PC-3 (cell line): ENCODE results near the gene IL1R1. TPM values are rescaled to one million over a fixed set of nuclear protein-coding genes. Genes with fewer than 3 reads are reported as not detected.

Source experiments
- ATAC-seq: fragments of 200-7000 bp; cut with Tn5 transposase; 2 replicates; pipeline ENCODE4 v1.9.1; 2020; ENCODE audit warnings: mild to moderate bottlenecking, moderate library complexity
- BruUV-seq: library from RNA; stranded (reverse); fragments of 400-500 nt; replicated peaks from 2 replicates; lab custom pipeline; 2021; lab: Mats Ljungman, UMichigan
- CTCF ChIA-PET: fragments of 300-600 bp; sonication (Branson Sonifier 250); formaldehyde crosslinking; loops from one replicate; lab custom pipeline; 2022; ENCODE audit warnings: antibody characterized with exemption; lab: Charles Lee
- POLR2A ChIA-PET: fragments of 300-600 bp; sonication (Branson Sonifier 250); formaldehyde crosslinking; loops from one replicate; lab custom pipeline; 2022; ENCODE audit warnings: antibody characterized with exemption; ENCODE audit not compliant: unreplicated experiment; lab: Charles Lee
- DNase-seq: peaks from one replicate; pipeline ENCODE4 v3.0.0-alpha.2; 2015
- H2AFZ ChIP-seq: fragments of 300-600 bp; sonication (generic); 2 replicates; pipeline ENCODE4 v1.6.0; 2016; ENCODE audit warnings: antibody characterized with exemption, low read length
- H3F3A ChIP-seq: fragments of 300-600 bp; sonication (generic); one replicate; pipeline ENCODE4 v1.6.0; 2017; ENCODE audit warnings: antibody characterized with exemption, low read length, control low read depth, mild to moderate bottlenecking; ENCODE audit not compliant: unreplicated experiment
- H3K27ac ChIP-seq: fragments of 300-600 bp; sonication (generic); 2 replicates; pipeline ENCODE4 v1.5.1; 2016; ENCODE audit warnings: mild to moderate bottlenecking, low read length
- H3K27me3 ChIP-seq: fragments of 300-600 bp; sonication (generic); 2 replicates; pipeline ENCODE4 v1.6.1; 2016; ENCODE audit warnings: low read length, mixed read lengths
- H3K36me3 ChIP-seq: fragments of 300-600 bp; sonication (generic); 2 replicates; pipeline ENCODE4 v1.6.1; 2016; ENCODE audit warnings: low read depth, mixed run types, low read length, mixed read lengths
- H3K4me1 ChIP-seq: fragments of 300-600 bp; sonication (generic); 2 replicates; pipeline ENCODE4 v1.5.1; 2016; ENCODE audit warnings: low read length; ENCODE audit not compliant: insufficient read depth
- H3K4me2 ChIP-seq: fragments of 300-600 bp; sonication (generic); 2 replicates; pipeline ENCODE4 v1.6.0; 2016; ENCODE audit warnings: low read length
- H3K4me3 ChIP-seq: fragments of 300-600 bp; sonication (generic); 2 replicates; pipeline ENCODE4 v1.5.1; 2016; ENCODE audit warnings: mild to moderate bottlenecking, low read length, mixed read lengths
- H3K79me2 ChIP-seq: fragments of 300-600 bp; sonication (generic); 2 replicates; pipeline ENCODE4 v1.6.1; 2017; ENCODE audit warnings: low read length, mixed read lengths
- H3K9ac ChIP-seq: fragments of 300-600 bp; sonication (generic); 2 replicates; pipeline ENCODE4 v1.6.0; 2016; ENCODE audit warnings: mild to moderate bottlenecking, low read length
- H3K9me2 ChIP-seq: fragments of 300-600 bp; sonication (generic); replicated peaks from 2 replicates; pipeline ENCODE4 v1.6.1; 2016; ENCODE audit warnings: mixed run types, low read length, mixed read lengths
- H3K9me3 ChIP-seq: fragments of 300-600 bp; sonication (generic); 2 replicates; pipeline ENCODE4 v1.6.1; 2016; ENCODE audit warnings: low read length, mixed read lengths
- H4K20me1 ChIP-seq: fragments of 300-600 bp; sonication (generic); 2 replicates; pipeline ENCODE4 v1.6.1; 2016; ENCODE audit warnings: low read length, mixed read lengths
- CTCF ChIP-seq: fragments of 300-600 bp; sonication (generic); conservative IDR thresholded peaks from 2 replicates; pipeline ENCODE4 v1.5.1; 2017; ENCODE audit warnings: antibody characterized with exemption, low read depth, mild to moderate bottlenecking, low read length
- EZH2 ChIP-seq: fragments of 300-600 bp; sonication (generic); IDR thresholded peaks from one replicate; pipeline ENCODE4 v1.6.1; 2017; ENCODE audit warnings: antibody characterized with exemption, mild to moderate bottlenecking, low read length; ENCODE audit not compliant: unreplicated experiment
- EZH2phosphoT487 ChIP-seq: fragments of 300-600 bp; sonication (generic); IDR thresholded peaks from 2 replicates; pipeline ENCODE4 v1.6.1; 2018; ENCODE audit warnings: mild to moderate bottlenecking, antibody characterized with exemption, low read length, borderline replicate concordance
- intact Hi-C: fragments of 100-400 bp; cut with micrococcal nuclease; formaldehyde crosslinking; loops from 2 replicates; pipeline ENCODE4 v1.9.0; 2023
- total RNA-seq: library from RNA; depleted of rRNA; stranded (reverse); fragments of >200 nt; gene quantifications from 2 replicates; pipeline ENCODE4 v1.2.3, GENCODE V29; 2014

Gene IL1R1
- total RNA-seq, 1 experiment from 2014 or later = 0.69 TPM

GRCh38 chr2:102179788-102180686, 37.5 kb downstream of the IL1R1 start:
- H3K4me1 ChIP-seq = no peaks in the 10 kb centered on the region
- H3K4me2 ChIP-seq = no peak overlapping the region
- H3F3A ChIP-seq = no peaks in the 10 kb centered on the region
- H3K9ac ChIP-seq = no peak overlapping the region
- H3K27ac ChIP-seq = no peak overlapping the region
- DNase-seq = no peak
- H2AFZ ChIP-seq = no peak overlapping the region
- intact Hi-C loops = no loop called here
- no peaks in the 10 kb centered on the region for H3K79me2 ChIP-seq
- POLR2A ChIA-PET = interaction anchor here (0.6 kb wide), 1 partner anchor 337 kb away, joined by 6 read pairs; no protein-coding TSS in a partner anchor
- no peaks in the 10 kb centered on the region for H3K27me3 ChIP-seq
- no peaks in the 10 kb centered on the region for H3K9me3 ChIP-seq
- CTCF ChIA-PET = no interaction called here
- no TSS peak for BruUV-seq
- H4K20me1 ChIP-seq = no peaks in the 10 kb centered on the region
- ATAC-seq = no peak
- no peak overlapping the region for H3K4me3 ChIP-seq
- TF ChIP-seq CTCF = no peak
- TF ChIP-seq EZH2phosphoT487 = no peak
- no peak for TF ChIP-seq EZH2
- no peaks in the 10 kb centered on the region for H3K9me2 ChIP-seq
- H3K36me3 ChIP-seq = no peaks in the 10 kb centered on the region

GRCh38 chr2:102180687-102180999, 38.1 kb downstream of the IL1R1 start:
- intact Hi-C loops = no loop called here
- no peak overlapping the region for H3K9ac ChIP-seq
- H3K27me3 ChIP-seq = no peaks in the 10 kb centered on the region
- POLR2A ChIA-PET = interaction anchor here (0.6 kb wide), 1 partner anchor 337 kb away, joined by 6 read pairs; no protein-coding TSS in a partner anchor
- no peaks in the 10 kb centered on the region for H3K9me2 ChIP-seq
- no peak for DNase-seq
- no peaks in the 10 kb centered on the region for H3K79me2 ChIP-seq
- no peak for TF ChIP-seq EZH2
- no peak for TF ChIP-seq CTCF
- TF ChIP-seq EZH2phosphoT487 = no peak
- CTCF ChIA-PET = no interaction called here
- no peaks in the 10 kb centered on the region for H3K9me3 ChIP-seq
- H4K20me1 ChIP-seq = no peaks in the 10 kb centered on the region
- no peaks in the 10 kb centered on the region for H3K4me1 ChIP-seq
- H2AFZ ChIP-seq = no peak overlapping the region
- no TSS peak for BruUV-seq
- no peak for ATAC-seq
- no peaks in the 10 kb centered on the region for H3F3A ChIP-seq
- H3K4me3 ChIP-seq = no peak overlapping the region
- no peaks in the 10 kb centered on the region for H3K36me3 ChIP-seq
- H3K4me2 ChIP-seq = no peak overlapping the region
- H3K27ac ChIP-seq = no peak overlapping the region

GRCh38 chr2:102181376-102181775, 38.8 kb downstream of the IL1R1 start:
- Histone ChIP-seq H4K20me1 (no peaks in the 10 kb centered on the region), H3K4me2 (no peak overlapping the region), H3K4me1 (no peaks in the 10 kb centered on the region), H3K79me2 (no peaks in the 10 kb centered on the region), H3K9me2 (no peaks in the 10 kb centered on the region), H3K36me3 (no peaks in the 10 kb centered on the region), H3K27me3 (no peaks in the 10 kb centered on the region), H3K27ac (no peak overlapping the region), H3K4me3 (no peak overlapping the region), H3K9me3 (no peaks in the 10 kb centered on the region), H3K9ac (no peak overlapping the region), H2AFZ (no peak overlapping the region), H3F3A (no peaks in the 10 kb centered on the region)
- CTCF ChIA-PET = no interaction called here
- TF ChIP-seq EZH2 = no peak
- no peak for TF ChIP-seq CTCF
- TF ChIP-seq EZH2phosphoT487 = no peak
- BruUV-seq = no TSS peak
- POLR2A ChIA-PET = no interaction called here
- intact Hi-C loops = no loop called here
- ATAC-seq (no peak), DNase-seq (no peak)
